H9 (cell line): ENCODE results near the gene C16orf90. TPM values are rescaled to one million over a fixed set of nuclear protein-coding genes. Genes with fewer than 3 reads are reported as not detected.

Source experiments
- DNase-seq: peaks from one replicate; pipeline ENCODE4 v3.0.0-alpha.2; 2017
- H2AFZ ChIP-seq: one replicate; pipeline ENCODE4 v1.6.1; 2013; ENCODE audit warnings: mild to moderate bottlenecking, low read length, control low read depth, moderate library complexity
- H2AK5ac ChIP-seq: 2 replicates; pipeline ENCODE4 v1.6.1; 2013; ENCODE audit warnings: low read length, control low read depth, mixed read lengths; ENCODE audit not compliant: insufficient read length
- H2BK120ac ChIP-seq: one replicate; pipeline ENCODE4 v1.6.1; 2013; ENCODE audit warnings: low read depth, mild to moderate bottlenecking, low read length, control low read depth, inconsistent platforms; ENCODE audit not compliant: poor library complexity, severe bottlenecking
- H2BK12ac ChIP-seq: 2 replicates; pipeline ENCODE4 v1.6.1; 2013; ENCODE audit warnings: low read length, control low read depth, mixed read lengths, low read depth; ENCODE audit not compliant: insufficient read length
- H2BK15ac ChIP-seq: 2 replicates; pipeline ENCODE4 v1.6.1; 2013; ENCODE audit warnings: low read depth, low read length, control low read depth
- H2BK20ac ChIP-seq: one replicate; pipeline ENCODE4 v1.6.1; 2013; ENCODE audit warnings: low read depth, mild to moderate bottlenecking, low read length, control low read depth, inconsistent platforms; ENCODE audit not compliant: poor library complexity, severe bottlenecking
- H2BK5ac ChIP-seq: 2 replicates; pipeline ENCODE4 v1.6.1; 2013; ENCODE audit warnings: low read length, control low read depth, mixed read lengths; ENCODE audit not compliant: insufficient read length
- H3K14ac ChIP-seq: 2 replicates; pipeline ENCODE4 v1.6.1; 2013; ENCODE audit warnings: low read length, control low read depth; ENCODE audit not compliant: insufficient read depth
- H3K18ac ChIP-seq: 2 replicates; pipeline ENCODE4 v1.6.1; 2013; ENCODE audit warnings: low read depth, mild to moderate bottlenecking, mixed read lengths, low read length, control low read depth; ENCODE audit not compliant: insufficient read length
- H3K23ac ChIP-seq: 2 replicates; pipeline ENCODE4 v1.6.1; 2013; ENCODE audit warnings: low read length, control low read depth, mixed read lengths, low read depth; ENCODE audit not compliant: insufficient read length
- H3K23me2 ChIP-seq: 2 replicates; pipeline ENCODE4 v1.6.1; 2013; ENCODE audit warnings: low read depth, mild to moderate bottlenecking, mixed read lengths, low read length, control low read depth; ENCODE audit not compliant: insufficient read length, poor library complexity, severe bottlenecking
- H3K27ac ChIP-seq: 2 replicates; pipeline ENCODE4 v1.5.1; 2013; ENCODE audit warnings: low read length, control low read depth, mixed read lengths, low read depth; ENCODE audit not compliant: insufficient read length
- H3K27me3 ChIP-seq: 2 replicates; pipeline ENCODE4 v1.6.1; 2013; ENCODE audit warnings: low read length, control low read depth, inconsistent platforms; ENCODE audit not compliant: insufficient read depth
- H3K4ac ChIP-seq: 2 replicates; pipeline ENCODE4 v1.6.1; 2013; ENCODE audit warnings: low read depth, mild to moderate bottlenecking, control low read depth, inconsistent platforms, low read length, moderate library complexity
- H3K4me1 ChIP-seq: 2 replicates; pipeline ENCODE4 v1.6.1; 2013; ENCODE audit warnings: low read length, control low read depth, inconsistent platforms; ENCODE audit not compliant: insufficient read depth
- H3K4me2 ChIP-seq: 2 replicates; pipeline ENCODE4 v1.6.1; 2013; ENCODE audit warnings: low read length, control low read depth, mixed read lengths; ENCODE audit not compliant: insufficient read length, insufficient read depth
- H3K56ac ChIP-seq: 2 replicates; pipeline ENCODE4 v1.6.1; 2013; ENCODE audit warnings: low read depth, mild to moderate bottlenecking, mixed read lengths, low read length, control low read depth; ENCODE audit not compliant: insufficient read length
- H3K79me1 ChIP-seq: 2 replicates; pipeline ENCODE4 v1.6.1; 2013; ENCODE audit warnings: low read depth, mild to moderate bottlenecking, moderate library complexity, low read length, control low read depth, inconsistent platforms; ENCODE audit not compliant: insufficient read depth, poor library complexity, severe bottlenecking
- H3K79me2 ChIP-seq: 2 replicates; pipeline ENCODE4 v1.6.1; 2013; ENCODE audit warnings: low read length, control low read depth, inconsistent platforms; ENCODE audit not compliant: insufficient read depth
- H3K9ac ChIP-seq: 2 replicates; pipeline ENCODE4 v1.6.1; 2013; ENCODE audit warnings: low read length, control low read depth, mixed read lengths; ENCODE audit not compliant: insufficient read length; ENCODE audit errors: extremely low read depth
- H3K9me3 ChIP-seq: one replicate; pipeline ENCODE4 v1.6.1; 2013; ENCODE audit warnings: low read depth, low read length, inconsistent platforms; ENCODE audit not compliant: control insufficient read depth
- H3T11ph ChIP-seq: one replicate; pipeline ENCODE4 v1.6.1; 2013; ENCODE audit warnings: mild to moderate bottlenecking, low read length, control low read depth, inconsistent platforms
- H4K20me1 ChIP-seq: one replicate; pipeline ENCODE4 v1.6.1; 2013; ENCODE audit not compliant: control insufficient read depth, insufficient read length, insufficient read depth
- H4K5ac ChIP-seq: 2 replicates; pipeline ENCODE4 v1.6.1; 2013; ENCODE audit warnings: low read depth, mild to moderate bottlenecking, mixed read lengths, low read length, control low read depth; ENCODE audit not compliant: insufficient read length
- H4K8ac ChIP-seq: replicated peaks from 2 replicates; pipeline ENCODE4 v1.6.1; 2013; ENCODE audit warnings: low read length, control low read depth, mixed read lengths, low read depth; ENCODE audit not compliant: insufficient read length
- H4K91ac ChIP-seq: 2 replicates; pipeline ENCODE4 v1.6.1; 2013; ENCODE audit warnings: low read depth, mild to moderate bottlenecking, moderate library complexity, mixed read lengths, low read length, control low read depth; ENCODE audit not compliant: insufficient read length
- H3K27ac Mint-ChIP-seq, 3 experiments: 2 replicates in 2 of 3; 3 replicates in 1 of 3; pipeline ENCODE4 v1.8.0; 2020 to 2021; ENCODE audit warnings: mixed read lengths in 3 of 3, mild to moderate bottlenecking in 1 of 3, moderate library complexity in 1 of 3
- H3K27me3 Mint-ChIP-seq: 2 replicates; pipeline ENCODE4 v1.8.0; 2021; ENCODE audit warnings: low read depth, mild to moderate bottlenecking, moderate library complexity, mixed read lengths
- H3K36me3 Mint-ChIP-seq, 3 experiments: 2 replicates in 2 of 3; 3 replicates in 1 of 3; pipeline ENCODE4 v1.8.0; 2020 to 2021; ENCODE audit warnings: low read depth in 3 of 3, mixed read lengths in 3 of 3; ENCODE audit not compliant: insufficient read depth in 1 of 3
- H3K4me1 Mint-ChIP-seq, 2 experiments: 2 replicates each; pipeline ENCODE4 v1.8.0; 2020; ENCODE audit warnings: mixed read lengths in 2 of 2
- H3K4me3 Mint-ChIP-seq, 2 experiments: 2 replicates in 1 of 2; 3 replicates in 1 of 2; pipeline ENCODE4 v1.8.0; 2020 to 2021; ENCODE audit warnings: mild to moderate bottlenecking in 2 of 2, mixed read lengths in 2 of 2, moderate library complexity in 1 of 2
- H3K9me3 Mint-ChIP-seq, 2 experiments: 2 replicates in 1 of 2; 3 replicates in 1 of 2; pipeline ENCODE4 v1.8.0; 2020; ENCODE audit warnings: mild to moderate bottlenecking in 2 of 2, mixed read lengths in 2 of 2, moderate library complexity in 1 of 2
- CTCF ChIP-seq: fragments of 200-600 bp; sonication (generic); conservative IDR thresholded peaks from 3 replicates; pipeline ENCODE4 v1.8.0; 2021; ENCODE audit warnings: antibody characterized with exemption, mild to moderate bottlenecking
- WGBS: extraction: QIAGEN DNeasy Blood & Tissue Kit; methylation state at CpG from one replicate; pipeline ENCODE4 v1.1.7; 2013; ENCODE audit warnings: missing lambda C conversion rate, low lambda C conversion rate, mixed read lengths; ENCODE audit not compliant: insufficient read length; ENCODE audit errors: extremely low coverage; 5-methylcytosine and 5-hydroxymethylcytosine counted together
- total RNA-seq: library from RNA; stranded (reverse); gene quantifications from 2 replicates; pipeline ENCODE4 v1.2.1, GENCODE V29; 2021

Gene C16orf90
- total RNA-seq, 1 experiment from 2014 or later = not detected

DNA sequence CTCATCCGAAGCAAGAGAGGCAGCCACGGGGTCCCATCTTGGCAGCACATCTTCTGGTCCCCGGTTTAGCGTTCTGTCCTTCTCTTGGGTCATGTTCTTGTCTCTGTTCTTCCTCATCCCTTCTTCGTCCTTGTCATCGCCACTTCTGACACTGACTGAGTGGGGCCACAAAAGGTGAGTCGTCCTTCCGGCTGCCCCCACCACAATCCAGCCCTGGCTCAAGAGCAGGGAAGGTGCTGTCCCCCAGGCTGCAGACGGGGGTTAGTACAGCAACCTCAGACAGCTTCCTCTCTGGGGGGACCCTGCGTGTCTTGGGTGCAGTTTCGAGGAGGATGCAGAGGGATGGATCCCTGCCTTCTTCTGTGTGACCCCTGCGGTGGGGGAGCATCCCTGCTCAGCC is 30.0 kb downstream of the C16orf90 start:
- no peak for TF ChIP-seq CTCF
- WGBS = no CpG with 5 or more reads among the region's 12 CpGs
- H3K23me2 ChIP-seq = no peaks in the 10 kb centered on the region
- Mint-ChIP-seq H3K9me3 (no peaks in the 10 kb centered on the region), H3K27me3 (no peaks in the 10 kb centered on the region), H3K27ac (no peak overlapping the region), H3K4me1 (peaks cover 44 to 54% of the 10 kb centered on the region in 2 experiments), H3K36me3 (peaks cover 13 to 20% (median 15%) of the 10 kb centered on the region in 3 experiments; a peak in 5 of 7 replicates), H3K4me3 (no peak overlapping the region)
- no peaks in the 10 kb centered on the region for H3K27me3 ChIP-seq
- H3K79me1 ChIP-seq = peaks cover 13% of the 10 kb centered on the region
- H2BK15ac ChIP-seq = no peak overlapping the region
- H3K27ac ChIP-seq = no peak overlapping the region
- H3K9ac ChIP-seq = no peak overlapping the region
- no peak overlapping the region for H2BK5ac ChIP-seq
- no peak overlapping the region for H3K23ac ChIP-seq
- no peak overlapping the region for H3K14ac ChIP-seq
- DNase-seq = no peak
- H3K79me2 ChIP-seq = peaks cover 46% of the 10 kb centered on the region
- H4K20me1 ChIP-seq = no peaks in the 10 kb centered on the region
- no peak overlapping the region for H3K4me2 ChIP-seq
- no peak overlapping the region for H3K4ac ChIP-seq
- H2BK12ac ChIP-seq = no peak overlapping the region
- H3K4me1 ChIP-seq = peaks cover 2% of the 10 kb centered on the region; the same call in 1 of the 2 replicates
- no peak overlapping the region for H2AFZ ChIP-seq
- H2AK5ac ChIP-seq = no peak overlapping the region
- no peaks in the 10 kb centered on the region for H3K9me3 ChIP-seq
- H2BK20ac ChIP-seq = no peak overlapping the region
- no peak overlapping the region for H4K91ac ChIP-seq
- H2BK120ac ChIP-seq = no peak overlapping the region
- no peak overlapping the region for H3K18ac ChIP-seq
- H3K56ac ChIP-seq = no peak overlapping the region
- H4K8ac ChIP-seq = no peak overlapping the region
- no peak overlapping the region for H3T11ph ChIP-seq
- H4K5ac ChIP-seq = no peak overlapping the region
